Measurements from ENCODE around the gene CTBP2.

The CTBP2 gene

GRCh38 chr10:124953421-124953820, 206.9 kb downstream of the CTBP2 start:
- Histone ChIP-seq H2BK5ac (ENCODE audit: low read length) (no peak overlapping the region), H3K18ac (ENCODE audit: low read length) (no peak overlapping the region), H3K9me3 (replicated peaks in 1 of 2; ENCODE audit: control insufficient read depth in 2 of 2, insufficient read depth in 1 of 2, low read depth in 1 of 2, low read length in 2 of 2) (no peaks in the 10 kb centered on the region), H2BK12ac (ENCODE audit: low read length) (no peak overlapping the region), H3K4me2 (ENCODE audit: insufficient read depth, low read length, poor library complexity, severe bottlenecking) (no peak overlapping the region), H3K14ac (ENCODE audit: low read length) (no peak overlapping the region), H3K4me3 (ENCODE audit: low read length in 2 of 2) (no peak overlapping the region), H3K4ac (ENCODE audit: low read length) (no peak overlapping the region), H3K9ac (ENCODE audit: low read depth, low read length, poor library complexity) (no peak overlapping the region), H2AFZ (ENCODE audit: low read length) (no peak overlapping the region), H3K27me3 (ENCODE audit: control insufficient read depth in 3 of 3, insufficient read depth in 3 of 3, low read depth in 1 of 3, low read length in 3 of 3) (no peaks in the 10 kb centered on the region), H3K27ac (replicated peaks; ENCODE audit: low read length) (no peak overlapping the region), H2BK15ac (ENCODE audit: low read length) (no peak overlapping the region), H2AK5ac (ENCODE audit: low read depth, low read length) (no peak overlapping the region), H3K36me3 (replicated peaks in 1 of 2; ENCODE audit: control insufficient read depth in 2 of 2, insufficient read depth in 2 of 2, low read length in 2 of 2) (peaks cover 2 to 38% of the 10 kb centered on the region in 2 donors), H4K91ac (ENCODE audit: low read depth, low read length, poor library complexity) (no peak overlapping the region), H4K8ac (ENCODE audit: low read depth, low read length) (no peak overlapping the region), H3K4me1 (ENCODE audit: control insufficient read depth in 2 of 2, insufficient read depth in 1 of 2, low read depth in 1 of 2, low read length in 2 of 2) (no peaks in the 10 kb centered on the region), H3K79me1 (ENCODE audit: low read depth, low read length) (peaks cover 7% of the 10 kb centered on the region), H3K23ac (ENCODE audit: low read depth, low read length, poor library complexity) (no peak overlapping the region), H2BK120ac (ENCODE audit: low read depth, low read length) (no peak overlapping the region)
- DNase-seq (ENCODE audit: low spot score), result no peak
- no CpG with 5 or more reads among the region's 3 CpGs for WGBS, 2 donors (ENCODE audit: extremely low coverage in 2 of 2, insufficient read length in 2 of 2, insufficient replicate concordance in 1 of 2)

GRCh38 chr10:124952123-124952522, 208.2 kb downstream of the CTBP2 start:
- no peak overlapping the region for H2BK12ac ChIP-seq (ENCODE audit: low read length)
- peaks cover 2 to 48% of the 10 kb centered on the region in 2 donors for H3K36me3 ChIP-seq (replicated peaks in 1 of 2; ENCODE audit: control insufficient read depth in 2 of 2, insufficient read depth in 2 of 2, low read length in 2 of 2)
- H3K4me1 ChIP-seq (ENCODE audit: control insufficient read depth in 2 of 2, insufficient read depth in 1 of 2, low read depth in 1 of 2, low read length in 2 of 2), result no peaks in the 10 kb centered on the region
- no peaks in the 10 kb centered on the region for H3K9me3 ChIP-seq (replicated peaks in 1 of 2; ENCODE audit: control insufficient read depth in 2 of 2, insufficient read depth in 1 of 2, low read depth in 1 of 2, low read length in 2 of 2)
- H3K79me1 ChIP-seq (ENCODE audit: low read depth, low read length), result peaks cover 7% of the 10 kb centered on the region
- H3K18ac ChIP-seq (ENCODE audit: low read length), result no peak overlapping the region
- no peaks in the 10 kb centered on the region for H3K27me3 ChIP-seq (ENCODE audit: control insufficient read depth in 3 of 3, insufficient read depth in 3 of 3, low read depth in 1 of 3, low read length in 3 of 3)
- H2BK120ac ChIP-seq (ENCODE audit: low read depth, low read length), result no peak overlapping the region
- WGBS, 2 donors (ENCODE audit: extremely low coverage in 2 of 2, insufficient read length in 2 of 2, insufficient replicate concordance in 1 of 2), result no CpG with 5 or more reads among the region's 6 CpGs
- no peak overlapping the region for H3K4me2 ChIP-seq (ENCODE audit: insufficient read depth, low read length, poor library complexity, severe bottlenecking)
- no peak overlapping the region for H4K91ac ChIP-seq (ENCODE audit: low read depth, low read length, poor library complexity)
- H2AK5ac ChIP-seq (ENCODE audit: low read depth, low read length), result no peak overlapping the region
- H3K9ac ChIP-seq (ENCODE audit: low read depth, low read length, poor library complexity), result no peak overlapping the region
- DNase-seq (ENCODE audit: low spot score), result no peak
- H2AFZ ChIP-seq (ENCODE audit: low read length), result no peak overlapping the region
- no peak overlapping the region for H3K4me3 ChIP-seq (ENCODE audit: low read length in 2 of 2)
- H4K8ac ChIP-seq (ENCODE audit: low read depth, low read length), result no peak overlapping the region
- H2BK15ac ChIP-seq (ENCODE audit: low read length), result no peak overlapping the region
- no peak overlapping the region for H3K4ac ChIP-seq (ENCODE audit: low read length)
- H3K27ac ChIP-seq (replicated peaks; ENCODE audit: low read length), result no peak overlapping the region
- no peak overlapping the region for H2BK5ac ChIP-seq (ENCODE audit: low read length)
- no peak overlapping the region for H3K14ac ChIP-seq (ENCODE audit: low read length)
- no peak overlapping the region for H3K23ac ChIP-seq (ENCODE audit: low read depth, low read length, poor library complexity)

- no CpG with 5 or more reads among the region's 5 CpGs for WGBS, 2 donors (ENCODE audit: extremely low coverage in 2 of 2, insufficient read length in 2 of 2, insufficient replicate concordance in 1 of 2)
- H3K9me3 ChIP-seq (replicated peaks in 1 of 2; ENCODE audit: control insufficient read depth in 2 of 2, insufficient read depth in 1 of 2, low read depth in 1 of 2, low read length in 2 of 2), result no peaks in the 10 kb centered on the region
- no peak for DNase-seq (ENCODE audit: low spot score)
- no peak overlapping the region for H3K4ac ChIP-seq (ENCODE audit: low read length)
- H2AK5ac ChIP-seq (ENCODE audit: low read depth, low read length), result no peak overlapping the region
- H3K4me1 ChIP-seq (ENCODE audit: control insufficient read depth in 2 of 2, insufficient read depth in 1 of 2, low read depth in 1 of 2, low read length in 2 of 2), result no peaks in the 10 kb centered on the region
- no peak overlapping the region for H4K8ac ChIP-seq (ENCODE audit: low read depth, low read length)
- H3K4me3 ChIP-seq (ENCODE audit: low read length in 2 of 2), result no peak overlapping the region
- no peaks in the 10 kb centered on the region for H3K27me3 ChIP-seq (ENCODE audit: control insufficient read depth in 3 of 3, insufficient read depth in 3 of 3, low read depth in 1 of 3, low read length in 3 of 3)
- no peak overlapping the region for H3K14ac ChIP-seq (ENCODE audit: low read length)
- no peak overlapping the region for H3K18ac ChIP-seq (ENCODE audit: low read length)
- no peak overlapping the region for H2BK12ac ChIP-seq (ENCODE audit: low read length)
- H3K23ac ChIP-seq (ENCODE audit: low read depth, low read length, poor library complexity), result no peak overlapping the region
- H2BK5ac ChIP-seq (ENCODE audit: low read length), result no peak overlapping the region
- no peak overlapping the region for H2BK120ac ChIP-seq (ENCODE audit: low read depth, low read length)
- H3K9ac ChIP-seq (ENCODE audit: low read depth, low read length, poor library complexity), result no peak overlapping the region
- H3K79me1 ChIP-seq (ENCODE audit: low read depth, low read length), result peaks cover 8% of the 10 kb centered on the region
- no peak overlapping the region for H3K27ac ChIP-seq (replicated peaks; ENCODE audit: low read length)
- H3K36me3 ChIP-seq (replicated peaks in 1 of 2; ENCODE audit: control insufficient read depth in 2 of 2, insufficient read depth in 2 of 2, low read length in 2 of 2), result peaks cover 2 to 72% of the 10 kb centered on the region in 2 donors
- no peak overlapping the region for H4K91ac ChIP-seq (ENCODE audit: low read depth, low read length, poor library complexity)
- H2BK15ac ChIP-seq (ENCODE audit: low read length), result no peak overlapping the region
- H3K4me2 ChIP-seq (ENCODE audit: insufficient read depth, low read length, poor library complexity, severe bottlenecking), result no peak overlapping the region
- H2AFZ ChIP-seq (ENCODE audit: low read length), result no peak overlapping the region
Observed at GRCh38 chr10:124949543-124949942, 210.8 kb downstream of the CTBP2 start.

GRCh38 chr10:124946945-124947344, 213.4 kb downstream of the CTBP2 start:
- Histone ChIP-seq H2BK15ac (ENCODE audit: low read length) (no peak overlapping the region), H4K91ac (ENCODE audit: low read depth, low read length, poor library complexity) (no peak overlapping the region), H2AFZ (ENCODE audit: low read length) (no peak overlapping the region), H3K4ac (ENCODE audit: low read length) (no peak overlapping the region), H2BK12ac (ENCODE audit: low read length) (no peak overlapping the region), H3K79me1 (ENCODE audit: low read depth, low read length) (peaks cover 5% of the 10 kb centered on the region), H3K9me3 (replicated peaks in 1 of 2; ENCODE audit: control insufficient read depth in 2 of 2, insufficient read depth in 1 of 2, low read depth in 1 of 2, low read length in 2 of 2) (no peaks in the 10 kb centered on the region), H3K4me1 (ENCODE audit: control insufficient read depth in 2 of 2, insufficient read depth in 1 of 2, low read depth in 1 of 2, low read length in 2 of 2) (no peaks in the 10 kb centered on the region), H2AK5ac (ENCODE audit: low read depth, low read length) (no peak overlapping the region), H3K9ac (ENCODE audit: low read depth, low read length, poor library complexity) (no peak overlapping the region), H3K4me2 (ENCODE audit: insufficient read depth, low read length, poor library complexity, severe bottlenecking) (no peak overlapping the region), H2BK5ac (ENCODE audit: low read length) (no peak overlapping the region), H3K23ac (ENCODE audit: low read depth, low read length, poor library complexity) (no peak overlapping the region), H2BK120ac (ENCODE audit: low read depth, low read length) (no peak overlapping the region), H3K4me3 (ENCODE audit: low read length in 2 of 2) (no peak overlapping the region), H3K14ac (ENCODE audit: low read length) (no peak overlapping the region), H3K18ac (ENCODE audit: low read length) (no peak overlapping the region), H3K27ac (replicated peaks; ENCODE audit: low read length) (no peak overlapping the region), H3K27me3 (ENCODE audit: control insufficient read depth in 3 of 3, insufficient read depth in 3 of 3, low read depth in 1 of 3, low read length in 3 of 3) (no peaks in the 10 kb centered on the region), H3K36me3 (replicated peaks in 1 of 2; ENCODE audit: control insufficient read depth in 2 of 2, insufficient read depth in 2 of 2, low read length in 2 of 2) (peaks cover 2 to 75% of the 10 kb centered on the region in 2 donors), H4K8ac (ENCODE audit: low read depth, low read length) (no peak overlapping the region)
- WGBS, 2 donors (ENCODE audit: extremely low coverage in 2 of 2, insufficient read length in 2 of 2, insufficient replicate concordance in 1 of 2), result no CpG with 5 or more reads among the region's 2 CpGs
- no peak for DNase-seq (ENCODE audit: low spot score)
